K562 (cell line): ENCODE measurements around the gene UBE2O. TPM values are rescaled to one million over a fixed set of nuclear protein-coding genes. Genes with fewer than 3 reads are reported as not detected.

Experiments
- BACH1 ChIP-seq: fragments of 200-800 bp; sonication (Bioruptor generic); IDR thresholded peaks from 2 replicates; pipeline ENCODE4 v1.6.1; 2016; ENCODE audit warnings: missing genetic modification characterization, missing compliant biosample characterization
- EHMT2 ChIP-seq: fragments of 450-650 bp; IDR thresholded peaks from 2 replicates; pipeline ENCODE4 v1.6.1; 2018; ENCODE audit warnings: antibody characterized with exemption
- HMGN3 ChIP-seq: IDR thresholded peaks from 2 replicates; pipeline ENCODE4 v1.6.1; 2011; ENCODE audit warnings: borderline replicate concordance, low read depth, mild to moderate bottlenecking, mixed read lengths, low read length; ENCODE audit not compliant: insufficient read length; ENCODE audit errors: extremely low read depth
- IFI16 ChIP-seq: fragments of 250-450 bp; sonication (Bioruptor Pico); IDR thresholded peaks from 2 replicates; pipeline ENCODE4 v2.1.2; 2022; ENCODE audit warnings: mild to moderate bottlenecking, inconsistent platforms
- MCM7 ChIP-seq, 2 experiments: fragments of 450-650 bp; IDR thresholded peaks; 2 replicates each; pipeline ENCODE4 v1.6.1; 2016 to 2018
- MYC ChIP-seq, 2 experiments: fragments of 250-450 bp in 1 of 2; sonication (Bioruptor Pico) in 1 of 2; IDR thresholded peaks; 2 replicates each; pipeline versions ENCODE4 v1.5.1 to v1.6.1; 2012 to 2021; ENCODE audit warnings: low read depth in 2 of 2, borderline replicate concordance in 1 of 2, improper control_type of control experiment in 1 of 2, low read length in 1 of 2, mild to moderate bottlenecking in 1 of 2, moderate library complexity in 1 of 2
- POLR3A ChIP-seq: IDR thresholded peaks from 2 replicates; pipeline ENCODE4 v1.6.1; 2011; ENCODE audit warnings: borderline replicate concordance, mild to moderate bottlenecking, moderate library complexity; ENCODE audit not compliant: insufficient read length, insufficient read depth; ENCODE audit errors: extremely low read depth
- RFX1 ChIP-seq: fragments of 450-650 bp; IDR thresholded peaks from 2 replicates; pipeline ENCODE4 v1.6.1; 2016; ENCODE audit warnings: mild to moderate bottlenecking, moderate library complexity
- RFX5 ChIP-seq: IDR thresholded peaks from 2 replicates; pipeline ENCODE4 v1.6.1; 2011; ENCODE audit warnings: low read depth, mild to moderate bottlenecking, improper control_type of control experiment, low read length
- TSC22D4 ChIP-seq: fragments of 450-650 bp; IDR thresholded peaks from 2 replicates; pipeline ENCODE4 v1.6.1; 2016; ENCODE audit warnings: missing genetic modification characterization, missing biosample characterization, control low read depth
- ZBTB17 ChIP-seq: fragments of 450-650 bp; formaldehyde crosslinking; IDR thresholded peaks from 2 replicates; pipeline ENCODE4 v1.4.0; 2020; ENCODE audit warnings: mild to moderate bottlenecking
- ZBTB8A ChIP-seq: fragments of 450-650 bp; IDR thresholded peaks from 2 replicates; pipeline ENCODE4 v1.6.1; 2018; ENCODE audit warnings: mild to moderate bottlenecking, moderate library complexity; ENCODE audit not compliant: partially characterized antibody
- ZC3H8 ChIP-seq: fragments of 450-650 bp; IDR thresholded peaks from 2 replicates; pipeline ENCODE4 v1.6.1; 2017
- ZKSCAN1 ChIP-seq: fragments of 150-350 bp; IDR thresholded peaks from 2 replicates; pipeline ENCODE4 v1.6.1; 2016; ENCODE audit warnings: low read depth, low read length
- ZNF175 ChIP-seq: fragments of 200-800 bp; sonication (Bioruptor generic); IDR thresholded peaks from 2 replicates; pipeline ENCODE4 v1.6.1; 2016; ENCODE audit warnings: low read depth, mild to moderate bottlenecking, missing genetic modification characterization, missing compliant biosample characterization
- ZNF431 ChIP-seq: sonication (generic); formaldehyde crosslinking; IDR thresholded peaks from 2 replicates; pipeline ENCODE4 v1.8.0; 2022; ENCODE audit warnings: mild to moderate bottlenecking, missing genetic modification reagents
- ZNF695 ChIP-seq: fragments of 450-650 bp; formaldehyde crosslinking; IDR thresholded peaks from 2 replicates; pipeline ENCODE4 v1.4.0; 2020; ENCODE audit warnings: mild to moderate bottlenecking, moderate library complexity
- ZNF696 ChIP-seq: fragments of 250-450 bp; sonication (Bioruptor Pico); conservative IDR thresholded peaks from 2 replicates; pipeline ENCODE4 v1.4.0; 2020; ENCODE audit warnings: mild to moderate bottlenecking, moderate library complexity
- ZNF77 ChIP-seq: fragments of 250-450 bp; sonication (Bioruptor Pico); IDR thresholded peaks from 2 replicates; pipeline ENCODE4 v1.5.0; 2020
- polyA plus RNA-seq, 8 experiments: library from polyadenylated mRNA; depleted of rRNA in 4 of 8; stranded (reverse) in 5 of 8; unstranded in 3 of 8; fragments of >200 nt; fragmentation: Nextera tagmentation in 2 of 8; fragmentation: Illumina TruSeq in 1 of 8; extraction: Ambion mirVana in 2 of 8; extraction: Trizol in 1 of 8; gene quantifications; 2 replicates each; pipeline versions ENCODE4 v1.2.1 to v1.2.3, GENCODE V29; 2011 to 2014; ENCODE audit warnings: inconsistent platforms in 1 of 8, missing spikeins in 1 of 8
- total RNA-seq, 7 experiments: library from RNA; depleted of rRNA in 6 of 7; stranded (reverse); fragments of >200 nt in 6 of 7; fragmentation: Illumina TruSeq in 2 of 7; extraction: Trizol in 2 of 7; gene quantifications; 2 replicates each; pipeline versions ENCODE4 v1.2.1 to v1.2.3, GENCODE V29; 2011 to 2021; ENCODE audit warnings: low replicate concordance in 1 of 7
- TF ChIP-seq, protein P1 (sequence below): sonication (generic); formaldehyde crosslinking; IDR thresholded peaks from 2 replicates; pipeline ENCODE4 v1.8.0; 2022; ENCODE audit warnings: missing genetic modification reagents, mild to moderate bottlenecking, borderline replicate concordance
- TF ChIP-seq, protein P2 (sequence below): fragments of 450-650 bp; IDR thresholded peaks from 2 replicates; pipeline ENCODE4 v1.7.0; 2016; ENCODE audit warnings: borderline replicate concordance
- TF ChIP-seq, protein P3 (sequence below), 2 experiments: IDR thresholded peaks; 2 replicates each; pipeline ENCODE4 v1.6.1; 2011; ENCODE audit warnings: borderline replicate concordance in 1 of 2, control low read depth in 1 of 2, low read depth in 1 of 2, low read length in 1 of 2, mild to moderate bottlenecking in 1 of 2, mixed read lengths in 1 of 2, moderate library complexity in 1 of 2; ENCODE audit not compliant: insufficient read depth in 1 of 2, insufficient read length in 1 of 2, poor library complexity in 1 of 2, severe bottlenecking in 1 of 2; ENCODE audit errors: extremely low read depth in 1 of 2
- TF ChIP-seq, protein P4 (sequence below): fragments of 450-650 bp; formaldehyde crosslinking; conservative IDR thresholded peaks from 2 replicates; pipeline ENCODE4 v1.4.0; 2022; ENCODE audit warnings: mild to moderate bottlenecking, missing genetic modification characterization

The UBE2O gene
- total and polyA plus RNA-seq, 9 of the 15 experiments (the other 6 are each of a cell fraction or from before 2014, with no cell fraction given), result 1.6 to 39.7 (median 13.3) TPM

DNA sequence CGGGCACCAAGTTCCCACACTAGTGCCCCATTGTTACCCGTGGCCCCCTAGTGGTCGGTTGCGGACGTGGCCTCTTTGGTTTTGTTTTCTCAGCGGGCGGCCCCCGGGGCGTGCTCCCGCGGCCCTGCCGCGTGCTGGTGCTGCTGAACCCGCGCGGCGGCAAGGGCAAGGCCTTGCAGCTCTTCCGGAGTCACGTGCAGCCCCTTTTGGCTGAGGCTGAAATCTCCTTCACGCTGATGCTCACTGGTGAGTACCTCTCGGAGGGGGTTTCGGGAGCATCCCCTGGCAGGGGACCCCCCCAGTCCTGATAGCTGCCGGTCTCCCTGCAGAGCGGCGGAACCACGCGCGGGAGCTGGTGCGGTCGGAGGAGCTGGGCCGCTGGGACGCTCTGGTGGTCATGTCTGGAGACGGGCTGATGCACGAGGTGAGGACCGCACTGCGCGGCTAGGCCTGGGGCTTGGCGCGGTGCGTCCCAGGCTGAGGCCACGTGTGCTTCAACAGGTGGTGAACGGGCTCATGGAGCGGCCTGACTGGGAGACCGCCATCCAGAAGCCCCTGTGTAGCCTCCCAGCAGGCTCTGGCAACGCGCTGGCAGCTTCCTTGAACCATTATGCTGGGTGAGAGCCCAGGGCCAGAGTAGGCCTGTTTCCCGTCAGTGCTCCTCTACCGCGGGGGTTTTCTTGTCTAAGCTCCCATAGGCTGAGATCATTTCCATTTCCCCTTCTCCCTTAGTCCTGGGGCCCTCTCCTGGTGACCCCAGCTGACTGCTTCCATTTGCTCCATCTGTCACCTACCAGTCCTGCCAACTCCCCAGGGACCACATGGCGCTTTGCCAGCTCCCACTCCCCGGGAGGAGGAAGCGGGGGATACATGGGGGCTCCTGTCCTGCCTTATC lies 66.8 kb downstream of the UBE2O start (continued):
- TF ChIP-seq ZNF696 (CRISPR knock-in tag) (no peak), TSC22D4 (tag) (no peak), MCM7 (IDR thresholded peaks at IDR 0.05) (no peak), ZNF695 (CRISPR knock-in tag) (no peak), RFX5 (no peak), ZNF77 (CRISPR knock-in tag) (no peak), IFI16 (CRISPR knock-in tag) (no peak), EHMT2 (no peak), ZNF175 (CRISPR knock-in tag) (peak; percentile 71), ZKSCAN1 (0 out of 2 replicates have a peak, but pooled peaks have one; percentile 9), POLR3A (no peak), ZNF431 (CRISPR knock-in tag) (peak; percentile 87), MYC (IDR thresholded peaks at IDR 0.05; ENCODE audit: low read depth, low read length) (peak; percentile 96), MYC (CRISPR knock-in tag; IDR thresholded peaks at IDR 0.05; ENCODE audit: borderline replicate concordance, low read depth) (no peak; the same call in 1 of the 2 replicates), HMGN3 (peak; percentile 18), ZBTB17 (CRISPR knock-in tag) (no peak), ZBTB8A (no peak), BACH1 (no peak), ZC3H8 (no peak), RFX1 (no peak)
- TF ChIP-seq, protein P1, sequence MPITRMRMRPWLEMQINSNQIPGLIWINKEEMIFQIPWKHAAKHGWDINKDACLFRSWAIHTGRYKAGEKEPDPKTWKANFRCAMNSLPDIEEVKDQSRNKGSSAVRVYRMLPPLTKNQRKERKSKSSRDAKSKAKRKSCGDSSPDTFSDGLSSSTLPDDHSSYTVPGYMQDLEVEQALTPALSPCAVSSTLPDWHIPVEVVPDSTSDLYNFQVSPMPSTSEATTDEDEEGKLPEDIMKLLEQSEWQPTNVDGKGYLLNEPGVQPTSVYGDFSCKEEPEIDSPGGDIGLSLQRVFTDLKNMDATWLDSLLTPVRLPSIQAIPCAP (CRISPR knock-in tag), result peak; percentile 79; the same call in 1 of the 2 replicates
- TF ChIP-seq, protein P2, sequence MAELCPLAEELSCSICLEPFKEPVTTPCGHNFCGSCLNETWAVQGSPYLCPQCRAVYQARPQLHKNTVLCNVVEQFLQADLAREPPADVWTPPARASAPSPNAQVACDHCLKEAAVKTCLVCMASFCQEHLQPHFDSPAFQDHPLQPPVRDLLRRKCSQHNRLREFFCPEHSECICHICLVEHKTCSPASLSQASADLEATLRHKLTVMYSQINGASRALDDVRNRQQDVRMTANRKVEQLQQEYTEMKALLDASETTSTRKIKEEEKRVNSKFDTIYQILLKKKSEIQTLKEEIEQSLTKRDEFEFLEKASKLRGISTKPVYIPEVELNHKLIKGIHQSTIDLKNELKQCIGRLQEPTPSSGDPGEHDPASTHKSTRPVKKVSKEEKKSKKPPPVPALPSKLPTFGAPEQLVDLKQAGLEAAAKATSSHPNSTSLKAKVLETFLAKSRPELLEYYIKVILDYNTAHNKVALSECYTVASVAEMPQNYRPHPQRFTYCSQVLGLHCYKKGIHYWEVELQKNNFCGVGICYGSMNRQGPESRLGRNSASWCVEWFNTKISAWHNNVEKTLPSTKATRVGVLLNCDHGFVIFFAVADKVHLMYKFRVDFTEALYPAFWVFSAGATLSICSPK, result no peak
- TF ChIP-seq, protein P3, sequence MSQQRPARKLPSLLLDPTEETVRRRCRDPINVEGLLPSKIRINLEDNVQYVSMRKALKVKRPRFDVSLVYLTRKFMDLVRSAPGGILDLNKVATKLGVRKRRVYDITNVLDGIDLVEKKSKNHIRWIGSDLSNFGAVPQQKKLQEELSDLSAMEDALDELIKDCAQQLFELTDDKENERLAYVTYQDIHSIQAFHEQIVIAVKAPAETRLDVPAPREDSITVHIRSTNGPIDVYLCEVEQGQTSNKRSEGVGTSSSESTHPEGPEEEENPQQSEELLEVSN (IDR thresholded peaks at IDR 0.05; ENCODE audit: borderline replicate concordance in 1 of 2, extremely low read depth in 1 of 2, insufficient read depth in 1 of 2, insufficient read length in 1 of 2, low read depth in 1 of 2, low read length in 1 of 2, poor library complexity in 1 of 2, severe bottlenecking in 1 of 2), result peak; percentile 97 to 99
- TF ChIP-seq, protein P4, sequence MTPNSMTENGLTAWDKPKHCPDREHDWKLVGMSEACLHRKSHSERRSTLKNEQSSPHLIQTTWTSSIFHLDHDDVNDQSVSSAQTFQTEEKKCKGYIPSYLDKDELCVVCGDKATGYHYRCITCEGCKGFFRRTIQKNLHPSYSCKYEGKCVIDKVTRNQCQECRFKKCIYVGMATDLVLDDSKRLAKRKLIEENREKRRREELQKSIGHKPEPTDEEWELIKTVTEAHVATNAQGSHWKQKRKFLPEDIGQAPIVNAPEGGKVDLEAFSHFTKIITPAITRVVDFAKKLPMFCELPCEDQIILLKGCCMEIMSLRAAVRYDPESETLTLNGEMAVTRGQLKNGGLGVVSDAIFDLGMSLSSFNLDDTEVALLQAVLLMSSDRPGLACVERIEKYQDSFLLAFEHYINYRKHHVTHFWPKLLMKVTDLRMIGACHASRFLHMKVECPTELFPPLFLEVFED (CRISPR knock-in tag), result no peak
